KBM-7 (cell line): ENCODE results near the gene STYK1.
"Not testable (repeated sequence)": the region's sequence is repeated elsewhere in the genome, so short reads cannot be mapped to it uniquely, and the experiment has no call there.

Source experiments
- DNase-seq: peaks from one replicate; pipeline ENCODE4 v3.0.0-alpha.2; 2015
- in situ Hi-C: fragments of 300-500 bp; cut with MboI; formaldehyde crosslinking; loops from 2 replicates; pipeline ENCODE4 v1.14.3; 2020; ENCODE audit warnings: low sequenced_read_pairs, low pct_unique_long_range_greater_than_20kb, mixed read lengths

STYK1 gene

GRCh38 chr12:10590966-10591365, 82.9 kb downstream of the STYK1 start:
- no peak for DNase-seq
- in situ Hi-C loops: no loop called here

DNA sequence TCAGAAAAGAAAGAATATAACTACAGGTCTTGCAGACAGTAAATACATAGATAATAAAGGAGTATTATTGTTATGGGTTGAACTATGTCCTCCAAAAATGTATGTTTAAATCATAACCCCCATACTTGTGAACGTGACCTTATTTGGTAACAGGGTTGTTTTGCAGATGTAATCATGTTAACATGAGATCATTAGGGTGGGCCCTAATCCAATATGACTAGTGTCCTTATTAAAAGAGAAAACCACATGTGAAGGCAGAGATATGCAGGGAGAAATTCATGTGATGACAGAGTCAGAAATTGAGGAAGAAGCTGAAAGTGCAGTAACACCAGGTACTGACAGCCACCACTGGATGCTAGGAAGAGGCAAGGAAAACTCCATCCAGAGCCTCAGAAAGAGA, 89.4 kb downstream of the STYK1 start:
- in situ Hi-C loops: no loop called here
- no peak for DNase-seq

GRCh38 chr12:10582704-10583103, 91.1 kb downstream of the STYK1 start:
- DNase-seq: no peak
- in situ Hi-C loops: no loop called here

- in situ Hi-C loops, DNase-seq: not testable (repeated sequence)
Observed at GRCh38 chr12:10582133-10582532, 91.7 kb downstream of the STYK1 start.

- no peak for DNase-seq
Observed at GRCh38 chr12:10574307-10574706, 99.5 kb downstream of the STYK1 start.

DNA sequence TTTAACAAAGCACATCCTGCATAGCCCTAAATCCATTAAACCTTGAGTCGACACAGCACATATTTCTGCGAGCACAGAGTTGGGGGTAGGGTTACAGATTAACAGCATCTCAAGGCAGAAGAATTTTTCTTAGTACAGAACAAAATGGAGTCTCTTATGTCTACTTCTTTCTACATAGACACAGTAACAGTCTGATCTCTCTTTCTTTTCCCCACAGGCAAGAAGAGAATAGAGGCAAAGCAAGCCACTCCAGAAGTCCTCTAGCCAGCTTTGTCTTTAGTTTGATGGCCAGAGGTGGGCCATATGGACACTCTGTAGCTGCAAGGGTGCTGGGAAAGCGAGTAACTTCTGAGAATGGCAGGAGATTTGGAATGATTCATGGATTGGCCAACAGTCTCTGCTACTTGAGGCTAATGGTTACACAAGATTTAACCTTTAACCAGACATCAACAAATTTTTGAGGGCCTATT, 101.8 kb downstream of the STYK1 start:
- in situ Hi-C loops: not testable (repeated sequence)

More at GRCh38 chr12:10574307-10574706, 99.5 kb downstream of the STYK1 start:
- in situ Hi-C loops: no loop called here

DNA sequence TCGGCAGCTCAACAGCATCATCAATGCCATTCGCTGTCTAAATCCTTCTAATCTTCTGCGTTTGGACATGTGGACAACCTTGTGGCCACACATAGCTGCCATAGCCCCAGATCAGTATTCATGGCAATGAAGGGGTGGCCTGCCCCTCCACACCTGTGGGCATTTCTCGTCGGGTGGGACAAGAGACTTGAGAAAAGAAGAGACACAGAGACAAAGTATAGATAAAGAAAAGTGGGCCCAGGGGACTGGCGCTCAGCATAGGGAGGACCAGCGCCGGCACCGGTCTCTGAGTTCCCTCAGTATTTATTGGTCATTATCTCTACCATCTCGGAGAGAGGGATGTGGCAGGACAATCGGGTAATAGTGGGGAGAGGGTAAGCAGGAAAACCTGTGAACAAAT, 102.7 kb downstream of the STYK1 start:
- in situ Hi-C loops: no loop called here
- DNase-seq: no peak

More for the DNA sequence above, 101.8 kb downstream of the STYK1 start:
- not testable (repeated sequence) for DNase-seq
